Epithelial cell of proximal tubule (primary cell): Measurements from ENCODE around the gene RAB32. TPM values are rescaled to one million over a fixed set of nuclear protein-coding genes. Genes with fewer than 3 reads are reported as not detected.
A peak's percentile ranks its signal among the peaks of the same experiment; 100 is the strongest.

Experiments used
- DNase-seq: peaks from one replicate; pipeline ENCODE4 v3.0.0-alpha.2; 2011; ENCODE audit warnings: low read depth
- H3K4me3 ChIP-seq: 2 replicates; pipeline ENCODE4 v1.5.1; 2011; ENCODE audit warnings: low read depth, mild to moderate bottlenecking, low read length
- CTCF ChIP-seq: conservative IDR thresholded peaks from 2 replicates; pipeline ENCODE4 v1.5.1; 2012; ENCODE audit warnings: low read depth, mild to moderate bottlenecking, low read length
- total RNA-seq: library from RNA; depleted of rRNA; stranded (reverse); fragments of >200 nt; gene quantifications from 2 replicates; pipeline ENCODE4 v1.2.3, GENCODE V29; 2015

Gene RAB32
- total RNA-seq, 1 donor from 2014 or later = 94.8 TPM

DNA sequence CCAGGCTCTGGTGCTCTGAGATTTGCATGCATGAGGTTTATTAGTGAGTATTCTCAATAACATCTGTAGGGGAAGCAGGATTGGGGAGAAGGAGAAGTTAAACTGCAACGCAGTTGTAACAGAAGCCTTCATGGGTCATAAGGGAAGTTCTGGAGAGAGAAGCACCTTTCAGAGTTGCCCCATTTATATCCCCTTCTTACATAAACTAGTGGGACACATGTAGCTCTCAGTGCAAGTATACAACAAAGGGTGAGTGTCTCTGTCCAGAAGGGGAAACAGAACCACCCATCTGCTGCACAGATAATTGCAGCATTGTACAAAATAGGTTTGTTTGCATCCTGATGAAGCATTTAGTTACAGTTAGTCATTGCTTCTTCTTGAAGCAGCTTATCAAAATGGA, 50.9 kb downstream of the RAB32 start:
- no peak for DNase-seq
- no peak overlapping the region for H3K4me3 ChIP-seq
- no peak for TF ChIP-seq CTCF

- H3K4me3 ChIP-seq = no peak overlapping the region
- DNase-seq = no peak
- no peak for TF ChIP-seq CTCF
Observed at GRCh38 chr6:146595972-146596731, 52.5 kb downstream of the RAB32 start.

- no peak for DNase-seq
- H3K4me3 ChIP-seq = peak within 1 kb of the TSS; percentile 50
- TF ChIP-seq CTCF = no peak
Observed at GRCh38 chr6:146598772-146599405, 55.3 kb downstream of the RAB32 start, which contains the start of gene ADGB. Gene ADGB (plus strand): TSS chr6:146598972. CDS start chr6:146599041, 69 bp downstream.

DNA sequence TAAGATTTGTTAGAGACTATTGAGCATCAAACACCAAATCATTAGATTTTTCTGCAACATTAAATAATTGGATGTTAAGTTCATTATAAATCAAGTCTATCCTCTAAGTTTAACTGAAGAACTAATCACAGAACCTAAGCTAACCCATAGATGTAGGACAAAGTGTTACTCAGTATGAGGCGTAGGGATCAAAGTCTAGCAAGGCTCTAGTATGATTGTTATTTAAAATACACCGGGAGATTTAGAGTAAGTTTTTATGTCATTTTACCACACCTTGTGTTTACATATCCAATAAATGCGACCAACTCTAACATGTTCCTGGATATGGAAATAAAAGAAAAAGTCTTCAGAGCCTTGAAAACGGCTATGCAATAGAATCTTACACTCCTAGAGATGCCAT, 57.7 kb downstream of the RAB32 start:
- no peak for DNase-seq
- TF ChIP-seq CTCF = no peak
- H3K4me3 ChIP-seq = no peak overlapping the region

DNA sequence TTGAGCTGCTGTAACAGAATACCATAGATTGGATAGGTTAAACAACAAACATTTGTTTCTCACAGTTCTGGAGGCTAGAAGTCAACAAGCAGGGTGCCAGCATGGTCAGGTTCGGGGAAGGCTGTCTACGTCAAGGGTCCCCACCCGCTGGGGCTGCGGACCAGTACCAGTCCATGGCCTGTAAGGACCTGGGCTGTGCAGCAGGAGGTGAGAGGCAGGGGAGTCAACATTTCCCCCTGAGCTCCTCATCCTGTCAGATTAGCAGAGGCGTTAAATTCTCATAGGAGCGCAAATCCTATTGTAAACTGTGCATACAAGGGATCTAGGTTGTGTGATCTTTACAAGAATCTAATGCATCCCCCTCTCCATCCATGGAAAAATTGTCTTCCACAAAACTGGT, 58.9 kb downstream of the RAB32 start:
- no peak overlapping the region for H3K4me3 ChIP-seq
- TF ChIP-seq CTCF = no peak
- DNase-seq = no peak

Other genes starting within 250 kb of the RAB32 start
- not detected in 2 replicates for gene ADGB, start 55.1 kb downstream of the RAB32 start, total RNA-seq